Neural cell (in vitro differentiated cells): ENCODE results near the gene PPP2R2D. TPM values are rescaled to one million over a fixed set of nuclear protein-coding genes. Genes with fewer than 3 reads are reported as not detected.

Experiments
- H2AFZ ChIP-seq: fragments of 200-600, 300-800 bp; sonication (generic), shearing (Covaris generic); 2 replicates; pipeline ENCODE4 v1.6.0; 2014; ENCODE audit warnings: low read depth, mild to moderate bottlenecking, antibody characterized with exemption, low read length, moderate library complexity
- H3F3A ChIP-seq: fragments of 200-600 bp; shearing (Covaris generic); 2 replicates; pipeline ENCODE4 v1.6.1; 2016; ENCODE audit warnings: mild to moderate bottlenecking, moderate library complexity, mixed read lengths, antibody characterized with exemption, low read length; ENCODE audit not compliant: insufficient read depth, poor library complexity, severe bottlenecking
- H3K27ac ChIP-seq: fragments of 200-600, 300-800 bp; sonication (generic), shearing (Covaris generic); 2 replicates; pipeline ENCODE4 v1.5.1; 2014; ENCODE audit warnings: mild to moderate bottlenecking, low read length, moderate library complexity
- H3K27me3 ChIP-seq: fragments of 300-800, 200-600 bp; sonication (generic), shearing (Covaris generic); 2 replicates; pipeline ENCODE4 v1.6.0; 2014; ENCODE audit warnings: mild to moderate bottlenecking, low read depth, low read length, moderate library complexity; ENCODE audit not compliant: insufficient read depth
- H3K36me3 ChIP-seq: fragments of 300-800, 200-600 bp; sonication (generic), shearing (Covaris generic); 2 replicates; pipeline ENCODE4 v1.5.1; 2014; ENCODE audit warnings: mild to moderate bottlenecking, antibody characterized with exemption, low read length, moderate library complexity; ENCODE audit not compliant: insufficient read depth
- H3K4me2 ChIP-seq: fragments of 300-800, 200-600 bp; sonication (generic), shearing (Covaris generic); 2 replicates; pipeline ENCODE4 v1.6.0; 2014; ENCODE audit warnings: mild to moderate bottlenecking, low read length
- H3K4me3 ChIP-seq: fragments of 300-800, 200-600 bp; sonication (generic), shearing (Covaris generic); 2 replicates; pipeline ENCODE4 v1.5.1; 2014; ENCODE audit warnings: mild to moderate bottlenecking, low read length, moderate library complexity
- H3K79me2 ChIP-seq: fragments of 200-600 bp; shearing (Covaris generic); replicated peaks from 2 replicates; pipeline ENCODE4 v1.6.0; 2014; ENCODE audit warnings: mild to moderate bottlenecking, low read length, moderate library complexity; ENCODE audit not compliant: insufficient read depth
- H3K9ac ChIP-seq: fragments of 300-800, 200-600 bp; sonication (generic), shearing (Covaris generic); 2 replicates; pipeline ENCODE4 v1.6.1; 2016; ENCODE audit warnings: mild to moderate bottlenecking, low read length, mixed read lengths
- H3K9me2 ChIP-seq: fragments of 200-600 bp; shearing (Covaris generic); 2 replicates; pipeline ENCODE4 v1.6.1; 2016; ENCODE audit warnings: mild to moderate bottlenecking, low read length, mixed read lengths; ENCODE audit not compliant: insufficient read depth
- H3K9me3 ChIP-seq: fragments of 200-600, 300-800 bp; sonication (generic), shearing (Covaris generic); 2 replicates; pipeline ENCODE4 v1.6.1; 2016; ENCODE audit warnings: mild to moderate bottlenecking, mixed run types, low read length, moderate library complexity, mixed read lengths
- H4K20me1 ChIP-seq: fragments of 200-600 bp; shearing (Covaris generic); 2 replicates; pipeline ENCODE4 v1.6.1; 2016; ENCODE audit warnings: mild to moderate bottlenecking, mixed run types; ENCODE audit not compliant: insufficient read depth
- CTCF ChIP-seq: fragments of 450-650 bp; IDR thresholded peaks from 2 replicates; pipeline ENCODE4 v1.5.1; 2014; ENCODE audit warnings: antibody characterized with exemption, mild to moderate bottlenecking, moderate library complexity; ENCODE audit not compliant: poor library complexity, severe bottlenecking
- EP300 ChIP-seq: fragments of 450-650 bp; conservative IDR thresholded peaks from 2 replicates; pipeline ENCODE4 v1.6.1; 2014; ENCODE audit warnings: antibody characterized with exemption, mild to moderate bottlenecking, moderate library complexity; ENCODE audit not compliant: poor library complexity, severe bottlenecking
- EZH2 ChIP-seq: fragments of 200-600, 300-800 bp; shearing (Covaris generic), sonication (generic); IDR thresholded peaks from 2 replicates; pipeline ENCODE4 v1.6.1; 2014; ENCODE audit warnings: antibody characterized with exemption, low read length, borderline replicate concordance, mild to moderate bottlenecking; ENCODE audit not compliant: insufficient read depth, poor library complexity, severe bottlenecking
- MXI1 ChIP-seq: fragments of 450-650 bp; conservative IDR thresholded peaks from 2 replicates; pipeline ENCODE4 v1.6.1; 2014; ENCODE audit warnings: antibody characterized with exemption, mild to moderate bottlenecking; ENCODE audit not compliant: poor library complexity, severe bottlenecking
- POLR2AphosphoS5 ChIP-seq: IDR thresholded peaks from 2 replicates; pipeline ENCODE4 v1.6.1; 2012
- RAD21 ChIP-seq: fragments of 450-650 bp; conservative IDR thresholded peaks from 2 replicates; pipeline ENCODE4 v1.6.1; 2014; ENCODE audit warnings: antibody characterized with exemption, mild to moderate bottlenecking, moderate library complexity
- REST ChIP-seq: IDR thresholded peaks from 2 replicates; pipeline ENCODE4 v1.6.1; 2012; ENCODE audit warnings: borderline replicate concordance
- SMC3 ChIP-seq: fragments of 450-650 bp; conservative IDR thresholded peaks from 2 replicates; pipeline ENCODE4 v1.6.1; 2014; ENCODE audit warnings: antibody characterized with exemption, mild to moderate bottlenecking, moderate library complexity; ENCODE audit not compliant: poor library complexity
- TAF1 ChIP-seq: IDR thresholded peaks from 2 replicates; pipeline ENCODE4 v1.6.1; 2012; ENCODE audit warnings: low read depth
- polyA plus RNA-seq: library from polyadenylated mRNA; depleted of rRNA; stranded (reverse); fragments of >200 nt; gene quantifications from 2 replicates; pipeline ENCODE4 v1.2.3, GENCODE V29; 2014

The PPP2R2D gene
- polyA plus RNA-seq, 1 donor from 2014 or later, result 71.7 TPM

GRCh38 chr10:131994435-131994834 lies 93.6 kb downstream of the PPP2R2D start:
- H3K9ac ChIP-seq, result no peak overlapping the region
- no peak overlapping the region for H3K4me3 ChIP-seq
- TF ChIP-seq TAF1, result no peak
- no peak for TF ChIP-seq MXI1
- no peak for TF ChIP-seq EP300
- no peak for TF ChIP-seq SMC3
- TF ChIP-seq REST, result no peak
- no peak for TF ChIP-seq RAD21
- TF ChIP-seq POLR2AphosphoS5, result no peak
- no peak for TF ChIP-seq CTCF
- no peak for TF ChIP-seq EZH2
- H3K36me3 ChIP-seq, result no peaks in the 10 kb centered on the region
- H3K27ac ChIP-seq, result no peak overlapping the region
- no peaks in the 10 kb centered on the region for H4K20me1 ChIP-seq
- no peak overlapping the region for H2AFZ ChIP-seq
- no peaks in the 10 kb centered on the region for H3K9me3 ChIP-seq
- H3F3A ChIP-seq, result no peaks in the 10 kb centered on the region
- H3K27me3 ChIP-seq, result no peaks in the 10 kb centered on the region
- no peak overlapping the region for H3K4me2 ChIP-seq
- no peaks in the 10 kb centered on the region for H3K79me2 ChIP-seq
- H3K9me2 ChIP-seq, result no peaks in the 10 kb centered on the region

- Histone ChIP-seq H3K27ac (no peak overlapping the region), H3K4me3 (peak overlapping the region; percentile 12), H3K9me3 (no peaks in the 10 kb centered on the region), H3K36me3 (no peaks in the 10 kb centered on the region), H3K9ac (no peak overlapping the region), H3K79me2 (no peaks in the 10 kb centered on the region), H2AFZ (no peak overlapping the region), H4K20me1 (no peaks in the 10 kb centered on the region), H3K9me2 (no peaks in the 10 kb centered on the region), H3K4me2 (no peak overlapping the region), H3K27me3 (no peaks in the 10 kb centered on the region), H3F3A (no peaks in the 10 kb centered on the region)
- no peak for TF ChIP-seq POLR2AphosphoS5
- TF ChIP-seq REST, result no peak
- TF ChIP-seq TAF1, result no peak
- no peak for TF ChIP-seq SMC3
- no peak for TF ChIP-seq MXI1
- TF ChIP-seq EP300, result no peak
- no peak for TF ChIP-seq EZH2
Measured at GRCh38 chr10:131996466-131997365, 95.9 kb downstream of the PPP2R2D start.
